ENCODE results near the gene SYCE3.

Gene SYCE3

DNA sequence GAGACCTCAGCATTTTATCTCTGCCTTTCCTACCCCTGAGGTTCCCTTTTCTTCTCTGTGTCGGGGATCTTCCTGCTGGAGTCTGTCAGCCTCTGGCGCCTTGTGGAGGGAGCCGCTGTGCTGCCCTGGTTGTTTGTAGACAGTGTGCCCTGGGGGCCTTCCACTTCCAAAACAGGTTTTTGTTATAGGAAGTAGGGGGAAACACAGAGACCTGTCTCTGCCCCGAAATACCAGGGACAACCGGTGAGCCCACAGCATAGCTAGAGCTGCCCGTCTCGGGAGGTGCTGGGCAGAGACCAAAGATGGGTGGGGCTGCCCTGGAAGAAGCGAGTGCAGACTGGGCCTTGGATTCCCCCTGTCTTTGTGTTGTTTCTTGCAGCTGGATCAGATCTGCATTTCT lies 46.7 kb downstream of the SYCE3 start:
- TF ChIP-seq, protein P1, sequence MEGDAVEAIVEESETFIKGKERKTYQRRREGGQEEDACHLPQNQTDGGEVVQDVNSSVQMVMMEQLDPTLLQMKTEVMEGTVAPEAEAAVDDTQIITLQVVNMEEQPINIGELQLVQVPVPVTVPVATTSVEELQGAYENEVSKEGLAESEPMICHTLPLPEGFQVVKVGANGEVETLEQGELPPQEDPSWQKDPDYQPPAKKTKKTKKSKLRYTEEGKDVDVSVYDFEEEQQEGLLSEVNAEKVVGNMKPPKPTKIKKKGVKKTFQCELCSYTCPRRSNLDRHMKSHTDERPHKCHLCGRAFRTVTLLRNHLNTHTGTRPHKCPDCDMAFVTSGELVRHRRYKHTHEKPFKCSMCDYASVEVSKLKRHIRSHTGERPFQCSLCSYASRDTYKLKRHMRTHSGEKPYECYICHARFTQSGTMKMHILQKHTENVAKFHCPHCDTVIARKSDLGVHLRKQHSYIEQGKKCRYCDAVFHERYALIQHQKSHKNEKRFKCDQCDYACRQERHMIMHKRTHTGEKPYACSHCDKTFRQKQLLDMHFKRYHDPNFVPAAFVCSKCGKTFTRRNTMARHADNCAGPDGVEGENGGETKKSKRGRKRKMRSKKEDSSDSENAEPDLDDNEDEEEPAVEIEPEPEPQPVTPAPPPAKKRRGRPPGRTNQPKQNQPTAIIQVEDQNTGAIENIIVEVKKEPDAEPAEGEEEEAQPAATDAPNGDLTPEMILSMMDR (IDR thresholded peaks at IDR 0.05; ENCODE audit: borderline replicate concordance, insufficient read depth, low read depth, low read length), result no peak
- no peak overlapping the region for H3K4me3 ChIP-seq (ENCODE audit: low read depth, low read length)

DNA sequence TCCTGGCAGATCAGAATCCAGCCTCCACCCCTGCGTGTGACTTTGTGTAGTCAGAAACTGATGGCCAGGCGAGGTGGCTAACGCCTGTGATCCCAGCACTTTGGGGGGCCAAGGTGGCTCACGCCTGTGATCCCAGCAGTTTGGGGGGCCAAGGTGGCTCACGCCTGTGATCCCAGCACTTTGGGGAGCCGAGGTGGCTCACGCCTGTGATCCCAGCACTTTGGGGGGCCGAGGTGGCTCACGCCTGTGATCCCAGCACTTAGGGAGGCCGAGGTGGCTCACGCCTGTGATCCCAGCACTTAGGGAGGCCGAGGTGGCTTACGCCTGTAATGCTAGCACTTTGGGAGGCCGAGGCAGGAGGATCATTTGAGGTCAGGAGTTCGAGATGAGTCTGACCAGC lies 49.5 kb downstream of the SYCE3 start:
- no peak overlapping the region for H3K4me3 ChIP-seq (ENCODE audit: low read depth, low read length)
- TF ChIP-seq, protein P1 (IDR thresholded peaks at IDR 0.05; ENCODE audit: borderline replicate concordance, insufficient read depth, low read depth, low read length), result no peak

DNA sequence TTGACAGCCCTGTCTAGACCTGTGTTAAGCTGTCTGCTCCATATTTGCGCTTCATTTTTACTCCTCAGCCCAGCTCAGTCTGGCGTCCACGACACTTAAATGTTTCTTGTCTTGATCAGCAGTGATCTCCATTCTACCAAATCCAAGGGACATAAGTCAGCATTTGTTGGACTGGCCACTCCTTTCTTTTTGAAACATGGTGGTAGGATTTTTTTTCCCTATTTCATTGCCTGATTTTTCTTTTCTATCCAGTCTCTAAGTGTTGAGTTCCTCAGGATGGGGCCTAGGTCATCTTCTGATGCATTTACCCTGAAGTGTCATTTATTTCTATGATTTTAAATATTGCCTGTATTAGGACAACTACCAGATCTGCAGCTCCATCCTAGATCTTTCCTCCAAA lies 53.8 kb downstream of the SYCE3 start:
- TF ChIP-seq, protein P1 (IDR thresholded peaks at IDR 0.05; ENCODE audit: borderline replicate concordance, insufficient read depth, low read depth, low read length), result no peak
- peak overlapping the region; percentile 89 for H3K4me3 ChIP-seq (ENCODE audit: low read depth, low read length)

DNA sequence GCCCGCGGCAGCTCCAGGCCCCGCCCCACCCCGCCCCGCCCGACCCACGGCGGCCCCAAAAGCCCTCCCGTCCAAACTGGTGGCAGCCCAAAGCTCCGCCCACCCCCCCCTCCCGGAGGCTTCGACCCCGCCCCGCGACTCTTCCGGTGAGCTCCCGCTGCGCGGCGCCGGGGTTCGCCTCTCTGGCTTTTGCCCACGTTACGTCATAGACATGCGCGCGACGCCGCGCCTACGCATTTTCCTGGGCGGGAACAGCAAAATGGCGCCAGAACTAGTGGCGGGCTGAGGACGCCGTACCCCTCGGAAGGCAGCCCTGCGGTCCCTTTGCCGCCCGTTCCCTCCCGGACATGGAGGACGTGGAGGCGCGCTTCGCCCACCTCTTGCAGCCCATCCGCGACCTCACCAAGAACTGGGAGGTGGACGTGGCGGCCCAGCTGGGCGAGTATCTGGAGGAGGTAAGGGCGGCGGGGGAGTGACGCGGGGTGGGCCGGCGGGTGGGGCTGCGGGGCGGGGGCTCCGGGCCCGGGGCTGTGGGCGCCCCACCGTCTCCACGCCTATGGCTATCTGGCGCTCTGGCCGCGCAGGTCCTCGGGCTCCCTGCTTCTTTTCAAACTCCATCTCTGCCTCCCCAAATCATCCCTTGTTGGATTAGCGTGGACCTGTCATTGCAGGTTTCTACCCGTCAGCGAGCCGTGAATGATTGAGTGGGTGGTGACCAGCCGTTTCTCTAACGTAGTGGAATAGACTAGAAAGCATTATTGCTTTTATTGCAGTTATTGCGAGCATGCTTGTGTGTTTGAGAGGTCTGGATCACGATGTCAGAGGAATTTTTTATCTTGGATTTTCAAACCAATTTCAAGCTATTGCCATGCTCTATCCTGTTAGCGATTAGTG lies 54.5 kb downstream of the SYCE3 start, which contains the start of gene NCAPH2:
Gene NCAPH2 (plus strand): TSS at position 234 of the 894 bp plus-strand sequence. CDS start 114 bp downstream, at position 348.
- peak within 1 kb of the TSS; percentile 96 for H3K4me3 ChIP-seq (ENCODE audit: low read depth, low read length)
- TF ChIP-seq, protein P1 (IDR thresholded peaks at IDR 0.05; ENCODE audit: borderline replicate concordance, insufficient read depth, low read depth, low read length), result no peak

DNA sequence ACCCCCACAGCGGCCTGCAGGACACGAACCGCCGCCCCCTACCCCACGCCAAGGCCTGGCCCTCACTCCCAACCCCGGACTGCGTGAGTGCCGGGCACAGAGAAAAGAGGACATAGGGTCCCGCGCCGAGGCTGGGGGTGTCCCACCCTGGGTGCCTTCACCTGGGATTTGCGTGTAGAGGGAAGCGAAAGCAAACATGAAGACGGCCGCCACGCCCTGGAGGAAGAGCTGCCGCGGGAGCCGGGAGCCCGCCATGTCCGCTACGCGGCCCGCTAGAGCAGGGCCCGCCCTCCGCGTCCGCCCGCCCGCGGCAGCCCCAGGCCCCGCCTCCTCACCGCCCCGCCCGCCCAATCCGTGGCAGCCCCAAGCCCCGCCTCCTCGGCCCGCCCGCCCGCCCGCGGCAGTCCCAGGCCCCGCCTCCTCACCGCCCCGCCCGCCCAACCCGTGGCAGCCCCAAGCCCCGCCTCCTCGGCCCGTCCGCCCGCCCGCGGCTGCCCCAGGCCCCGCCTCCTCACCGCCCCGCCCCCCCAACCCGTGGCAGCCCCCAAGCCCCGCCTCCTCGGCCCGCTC lies 55.2 kb downstream of the SYCE3 start, which contains the start of gene LMF2:
Gene LMF2 (minus strand): TSS at position 282 of the 570 bp plus-strand sequence. CDS start 27 bp downstream, at position 255.
- peak within 1 kb of the TSS; percentile 96 for H3K4me3 ChIP-seq (ENCODE audit: low read depth, low read length)
- TF ChIP-seq, protein P1 (IDR thresholded peaks at IDR 0.05; ENCODE audit: borderline replicate concordance, insufficient read depth, low read depth, low read length), result no peak

DNA sequence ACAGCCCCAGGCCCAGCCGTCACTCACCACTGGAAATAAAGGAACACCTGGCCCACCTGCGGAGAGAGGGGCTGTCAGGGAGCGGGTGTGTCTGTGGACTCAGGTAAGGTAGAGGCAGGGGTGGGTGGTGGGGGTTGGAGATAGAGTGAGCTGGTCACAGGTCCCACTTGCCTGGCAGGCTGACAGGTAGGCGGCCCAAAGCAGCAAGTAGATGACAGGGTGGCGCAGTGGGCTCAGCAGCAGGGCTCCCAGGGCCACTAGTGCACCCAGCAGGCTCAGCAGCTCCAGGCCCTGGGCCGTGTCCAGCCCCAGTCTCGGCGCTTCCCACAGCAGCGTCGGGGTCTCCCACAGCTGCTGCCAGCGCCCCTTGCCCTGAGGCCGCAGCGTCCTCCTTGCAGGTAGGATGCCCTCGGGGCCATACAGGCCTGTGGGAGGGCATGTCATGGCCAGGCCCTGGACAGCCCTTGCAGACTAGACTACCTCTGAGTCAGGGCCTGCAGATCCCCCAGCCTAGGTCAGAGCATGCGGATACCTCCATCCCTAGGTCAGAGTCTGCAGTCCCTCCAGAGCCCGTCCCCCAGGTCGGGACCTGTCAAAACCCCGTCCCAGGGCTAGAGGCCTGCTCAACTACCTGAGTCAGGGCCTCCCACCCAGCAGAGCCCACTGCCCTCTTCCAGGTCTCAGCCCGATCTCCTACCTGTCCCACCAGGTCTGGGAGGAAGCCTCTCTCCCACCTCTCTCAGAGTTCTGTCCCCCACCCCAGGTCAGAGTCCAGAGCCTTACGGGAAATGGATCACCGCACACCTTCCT lies 55.9 kb downstream of the SYCE3 start:
- H3K4me3 ChIP-seq (ENCODE audit: low read depth, low read length), result peak overlapping the region; percentile 96
- TF ChIP-seq, protein P1 (IDR thresholded peaks at IDR 0.05; ENCODE audit: borderline replicate concordance, insufficient read depth, low read depth, low read length), result no peak
